ENCODE measurements around the gene IVNS1ABP.
"Not testable (repeated sequence)": the region's sequence is repeated elsewhere in the genome, so short reads cannot be mapped to it uniquely, and the experiment has no call there.

IVNS1ABP gene

GRCh38 chr1:185328255-185328654 lies 11.2 kb upstream of the IVNS1ABP start:
- Histone ChIP-seq H3K9ac (ENCODE audit: low read length) (no peak overlapping the region), H3K9me3 (ENCODE audit: control insufficient read depth, insufficient read depth, low read depth, low read length) (no peaks in the 10 kb centered on the region), H3K27me3 (ENCODE audit: control insufficient read depth, insufficient read depth, low read length) (no peaks in the 10 kb centered on the region), H3K27ac (ENCODE audit: low read depth, low read length) (no peak overlapping the region), H3K36me3 (ENCODE audit: control insufficient read depth, insufficient read depth, low read length) (no peaks in the 10 kb centered on the region), H3K4me1 (ENCODE audit: control insufficient read depth, insufficient read depth, low read length) (peaks cover 4% of the 10 kb centered on the region; the same call in 1 of the 2 replicates), H3K4me3 (ENCODE audit: low read depth, low read length) (no peak overlapping the region)

- H3K27ac ChIP-seq (ENCODE audit: low read depth, low read length): no peak overlapping the region
- peaks cover 4% of the 10 kb centered on the region; the same call in 1 of the 2 replicates for H3K4me1 ChIP-seq (ENCODE audit: control insufficient read depth, insufficient read depth, low read length)
- no peaks in the 10 kb centered on the region for H3K36me3 ChIP-seq (ENCODE audit: control insufficient read depth, insufficient read depth, low read length)
- H3K9me3 ChIP-seq (ENCODE audit: control insufficient read depth, insufficient read depth, low read depth, low read length): 0 out of 2 replicates have a peak, but pooled peaks cover 2% of the 10 kb centered on the region
- H3K4me3 ChIP-seq (ENCODE audit: low read depth, low read length): no peak overlapping the region
- no peak overlapping the region for H3K9ac ChIP-seq (ENCODE audit: low read length)
- no peaks in the 10 kb centered on the region for H3K27me3 ChIP-seq (ENCODE audit: control insufficient read depth, insufficient read depth, low read length)
Measured at GRCh38 chr1:185325413-185325812, 8.4 kb upstream of the IVNS1ABP start.

- Histone ChIP-seq H3K9ac (ENCODE audit: low read length) (no peak overlapping the region), H3K4me3 (ENCODE audit: low read depth, low read length) (no peak overlapping the region), H3K4me1 (ENCODE audit: control insufficient read depth, insufficient read depth, low read length) (peaks cover 3% of the 10 kb centered on the region; the same call in 1 of the 2 replicates), H3K36me3 (ENCODE audit: control insufficient read depth, insufficient read depth, low read length) (no peaks in the 10 kb centered on the region), H3K27ac (ENCODE audit: low read depth, low read length) (no peak overlapping the region), H3K9me3 (ENCODE audit: control insufficient read depth, insufficient read depth, low read depth, low read length) (0 out of 2 replicates have a peak, but pooled peaks cover 2% of the 10 kb centered on the region), H3K27me3 (ENCODE audit: control insufficient read depth, insufficient read depth, low read length) (no peaks in the 10 kb centered on the region)
Measured at GRCh38 chr1:185324118-185324517, 7.1 kb upstream of the IVNS1ABP start.

- Histone ChIP-seq H3K27me3 (ENCODE audit: control insufficient read depth, insufficient read depth, low read length) (no peaks in the 10 kb centered on the region), H3K36me3 (ENCODE audit: control insufficient read depth, insufficient read depth, low read length) (no peaks in the 10 kb centered on the region), H3K4me3 (ENCODE audit: low read depth, low read length) (no peak overlapping the region), H3K9me3 (ENCODE audit: control insufficient read depth, insufficient read depth, low read depth, low read length) (0 out of 2 replicates have a peak, but pooled peaks cover 2% of the 10 kb centered on the region), H3K9ac (ENCODE audit: low read length) (no peak overlapping the region), H3K27ac (ENCODE audit: low read depth, low read length) (no peak overlapping the region), H3K4me1 (ENCODE audit: control insufficient read depth, insufficient read depth, low read length) (0 out of 2 replicates have a peak, but pooled peaks cover 5% of the 10 kb centered on the region)
Measured at GRCh38 chr1:185322636-185323035, 5.6 kb upstream of the IVNS1ABP start.

GRCh38 chr1:185321653-185322221 lies 4.7 kb upstream of the IVNS1ABP start:
- H3K27ac ChIP-seq (ENCODE audit: low read depth, low read length); H3K27me3 ChIP-seq (ENCODE audit: control insufficient read depth, insufficient read depth, low read length); H3K36me3 ChIP-seq (ENCODE audit: control insufficient read depth, insufficient read depth, low read length); H3K4me3 ChIP-seq (ENCODE audit: low read depth, low read length); H3K4me1 ChIP-seq (ENCODE audit: control insufficient read depth, insufficient read depth, low read length); H3K9ac ChIP-seq (ENCODE audit: low read length); H3K9me3 ChIP-seq (ENCODE audit: control insufficient read depth, insufficient read depth, low read depth, low read length): not testable (repeated sequence)

- not testable (repeated sequence) for H3K4me1 ChIP-seq (ENCODE audit: control insufficient read depth, insufficient read depth, low read length); H3K27ac ChIP-seq (ENCODE audit: low read depth, low read length); H3K36me3 ChIP-seq (ENCODE audit: control insufficient read depth, insufficient read depth, low read length); H3K9ac ChIP-seq (ENCODE audit: low read length); H3K27me3 ChIP-seq (ENCODE audit: control insufficient read depth, insufficient read depth, low read length); H3K9me3 ChIP-seq (ENCODE audit: control insufficient read depth, insufficient read depth, low read depth, low read length); H3K4me3 ChIP-seq (ENCODE audit: low read depth, low read length)
Measured at GRCh38 chr1:185321104-185321503, 4.1 kb upstream of the IVNS1ABP start.

- H3K9ac ChIP-seq (ENCODE audit: low read length): no peak overlapping the region
- H3K27me3 ChIP-seq (ENCODE audit: control insufficient read depth, insufficient read depth, low read length): no peaks in the 10 kb centered on the region
- peaks cover 11% of the 10 kb centered on the region for H3K4me1 ChIP-seq (ENCODE audit: control insufficient read depth, insufficient read depth, low read length)
- H3K4me3 ChIP-seq (ENCODE audit: low read depth, low read length): no peak overlapping the region
- H3K27ac ChIP-seq (ENCODE audit: low read depth, low read length): no peak overlapping the region
- H3K36me3 ChIP-seq (ENCODE audit: control insufficient read depth, insufficient read depth, low read length): no peaks in the 10 kb centered on the region
- H3K9me3 ChIP-seq (ENCODE audit: control insufficient read depth, insufficient read depth, low read depth, low read length): 0 out of 2 replicates have a peak, but pooled peaks cover 2% of the 10 kb centered on the region
Measured at GRCh38 chr1:185319139-185319475, 2.1 kb upstream of the IVNS1ABP start.

GRCh38 chr1:185318431-185319138 lies 1.5 kb upstream of the IVNS1ABP start:
- H3K4me1 ChIP-seq (ENCODE audit: control insufficient read depth, insufficient read depth, low read length): peaks cover 15% of the 10 kb centered on the region
- no peaks in the 10 kb centered on the region for H3K36me3 ChIP-seq (ENCODE audit: control insufficient read depth, insufficient read depth, low read length)
- H3K4me3 ChIP-seq (ENCODE audit: low read depth, low read length): peak overlapping the region; percentile 100; the same call in 1 of the 2 replicates
- 0 out of 2 replicates have a peak, but pooled peaks cover 2% of the 10 kb centered on the region for H3K9me3 ChIP-seq (ENCODE audit: control insufficient read depth, insufficient read depth, low read depth, low read length)
- no peaks in the 10 kb centered on the region for H3K27me3 ChIP-seq (ENCODE audit: control insufficient read depth, insufficient read depth, low read length)
- no peak overlapping the region for H3K27ac ChIP-seq (ENCODE audit: low read depth, low read length)
- no peak overlapping the region for H3K9ac ChIP-seq (ENCODE audit: low read length)

- Histone ChIP-seq H3K9me3 (ENCODE audit: control insufficient read depth, insufficient read depth, low read depth, low read length) (0 out of 2 replicates have a peak, but pooled peaks cover 2% of the 10 kb centered on the region), H3K36me3 (ENCODE audit: control insufficient read depth, insufficient read depth, low read length) (no peaks in the 10 kb centered on the region), H3K9ac (ENCODE audit: low read length) (peak overlapping the region; percentile 78), H3K4me1 (ENCODE audit: control insufficient read depth, insufficient read depth, low read length) (peaks cover 21% of the 10 kb centered on the region), H3K27ac (ENCODE audit: low read depth, low read length) (peak overlapping the region; percentile 76; the same call in 1 of the 2 replicates), H3K27me3 (ENCODE audit: control insufficient read depth, insufficient read depth, low read length) (no peaks in the 10 kb centered on the region), H3K4me3 (ENCODE audit: low read depth, low read length) (peak overlapping the region; percentile 100)
Measured at GRCh38 chr1:185317886-185318310, 855 bp upstream of the IVNS1ABP start.

GRCh38 chr1:185316163-185317033 lies 645 bp downstream of the IVNS1ABP start:
- Histone ChIP-seq H3K4me1 (ENCODE audit: control insufficient read depth, insufficient read depth, low read length) (peaks cover 32% of the 10 kb centered on the region), H3K27ac (ENCODE audit: low read depth, low read length) (peak overlapping the region; percentile 98)

More at GRCh38 chr1:185316163-185317033, 645 bp downstream of the IVNS1ABP start:
- H3K27me3 ChIP-seq (ENCODE audit: control insufficient read depth, insufficient read depth, low read length): no peaks in the 10 kb centered on the region
- H3K9me3 ChIP-seq (ENCODE audit: control insufficient read depth, insufficient read depth, low read depth, low read length): 0 out of 2 replicates have a peak, but pooled peaks cover 2% of the 10 kb centered on the region
- peak overlapping the region; percentile 99 for H3K9ac ChIP-seq (ENCODE audit: low read length)
- peaks cover 11% of the 10 kb centered on the region; the same call in 1 of the 2 replicates for H3K36me3 ChIP-seq (ENCODE audit: control insufficient read depth, insufficient read depth, low read length)
- peak overlapping the region; percentile 100 for H3K4me3 ChIP-seq (ENCODE audit: low read depth, low read length)

Measured in HUES6 (cell line).